WTC11 (cell line): Measurements from ENCODE around the gene TNS3. TPM values are rescaled to one million over a fixed set of nuclear protein-coding genes. Genes with fewer than 3 reads are reported as not detected.

Experiments used
- ATAC-seq: fragments of 200-7000 bp; cut with Tn5 transposase; 2 replicates; pipeline ENCODE4 v1.10.0; 2021; ENCODE audit warnings: mild to moderate bottlenecking, moderate library complexity
- CTCF ChIA-PET: fragments of 300-600 bp; sonication (Branson Sonifier 250); formaldehyde crosslinking; loops from one replicate; lab custom pipeline; 2021; ENCODE audit warnings: antibody characterized with exemption; lab: Charles Lee
- POLR2A ChIA-PET: fragments of 350-600 bp; sonication (Branson Sonifier 250); formaldehyde crosslinking; loops from one replicate; lab custom pipeline; 2021; ENCODE audit warnings: antibody characterized with exemption; lab: Charles Lee
- DNase-seq: peaks from one replicate; pipeline ENCODE4 v3.0.0; 2021; ENCODE audit warnings: low spot score
- H3K27ac Mint-ChIP-seq: 2 replicates; pipeline ENCODE4 v1.8.0; 2021; ENCODE audit warnings: mixed read lengths
- H3K27me3 Mint-ChIP-seq: 2 replicates; pipeline ENCODE4 v1.8.0; 2021; ENCODE audit warnings: low read depth, mild to moderate bottlenecking, moderate library complexity, mixed read lengths
- H3K36me3 Mint-ChIP-seq: 2 replicates; pipeline ENCODE4 v1.8.0; 2021; ENCODE audit warnings: mixed read lengths
- H3K4me1 Mint-ChIP-seq: 2 replicates; pipeline ENCODE4 v1.8.0; 2022; ENCODE audit warnings: mixed read lengths
- H3K4me3 Mint-ChIP-seq: 2 replicates; pipeline ENCODE4 v1.8.0; 2021; ENCODE audit warnings: mild to moderate bottlenecking, moderate library complexity, mixed read lengths
- H3K9me3 Mint-ChIP-seq: 2 replicates; pipeline ENCODE4 v1.8.0; 2021; ENCODE audit warnings: mixed read lengths
- E2F4 ChIP-seq: sonication (generic); formaldehyde crosslinking; IDR thresholded peaks from 2 replicates; pipeline ENCODE4 v1.8.1; 2022; ENCODE audit warnings: low read depth, mild to moderate bottlenecking, moderate library complexity, missing genetic modification reagents, borderline replicate concordance
- E2F5 ChIP-seq: sonication (generic); formaldehyde crosslinking; IDR thresholded peaks from 2 replicates; pipeline ENCODE4 v1.8.1; 2022; ENCODE audit warnings: mild to moderate bottlenecking, moderate library complexity, missing genetic modification reagents
- ELF4 ChIP-seq: sonication (generic); formaldehyde crosslinking; IDR thresholded peaks from 2 replicates; pipeline ENCODE4 v1.8.1; 2022; ENCODE audit warnings: low read depth, mild to moderate bottlenecking, moderate library complexity, missing genetic modification reagents
- FOXJ3 ChIP-seq: sonication (generic); formaldehyde crosslinking; IDR thresholded peaks from 2 replicates; pipeline ENCODE4 v1.9.0; 2021; ENCODE audit warnings: missing genetic modification reagents, mild to moderate bottlenecking, borderline replicate concordance
- FOXK1 ChIP-seq: sonication (generic); formaldehyde crosslinking; IDR thresholded peaks from 2 replicates; pipeline ENCODE4 v1.8.0; 2022; ENCODE audit warnings: mild to moderate bottlenecking, moderate library complexity, missing genetic modification reagents
- GABPB1 ChIP-seq: sonication (generic); formaldehyde crosslinking; IDR thresholded peaks from 2 replicates; pipeline ENCODE4 v1.8.1; 2023; ENCODE audit warnings: mild to moderate bottlenecking, missing genetic modification reagents
- HMGXB4 ChIP-seq: sonication (generic); formaldehyde crosslinking; IDR thresholded peaks from 2 replicates; pipeline ENCODE4 v1.8.1; 2023; ENCODE audit warnings: mild to moderate bottlenecking, moderate library complexity, missing genetic modification reagents
- MAX ChIP-seq: sonication (generic); formaldehyde crosslinking; IDR thresholded peaks from 2 replicates; pipeline ENCODE4 v1.8.0; 2022; ENCODE audit warnings: mild to moderate bottlenecking, missing genetic modification reagents
- NR3C1 ChIP-seq: sonication (generic); formaldehyde crosslinking; conservative IDR thresholded peaks from 2 replicates; pipeline ENCODE4 v1.8.1; 2023; ENCODE audit warnings: low read depth, mild to moderate bottlenecking, missing genetic modification reagents
- SMAD3 ChIP-seq: sonication (generic); formaldehyde crosslinking; IDR thresholded peaks from 2 replicates; pipeline ENCODE4 v1.8.0; 2022; ENCODE audit warnings: missing genetic modification reagents, mild to moderate bottlenecking, borderline replicate concordance
- SP1 ChIP-seq: sonication (generic); formaldehyde crosslinking; conservative IDR thresholded peaks from 2 replicates; pipeline ENCODE4 v1.8.1; 2022; ENCODE audit warnings: missing genetic modification reagents
- TEAD1 ChIP-seq: sonication (generic); formaldehyde crosslinking; IDR thresholded peaks from 2 replicates; pipeline ENCODE4 v1.8.0; 2022; ENCODE audit warnings: mild to moderate bottlenecking, missing genetic modification reagents
- TEAD4 ChIP-seq: sonication (generic); formaldehyde crosslinking; IDR thresholded peaks from 2 replicates; pipeline ENCODE4 v1.8.0; 2022; ENCODE audit warnings: mild to moderate bottlenecking, missing genetic modification reagents
- USF1 ChIP-seq: sonication (generic); formaldehyde crosslinking; IDR thresholded peaks from 2 replicates; pipeline ENCODE4 v1.8.0; 2022; ENCODE audit warnings: mild to moderate bottlenecking, missing genetic modification reagents
- ZBTB21 ChIP-seq: sonication (generic); formaldehyde crosslinking; IDR thresholded peaks from 2 replicates; pipeline ENCODE4 v1.8.1; 2023; ENCODE audit warnings: mild to moderate bottlenecking, missing genetic modification reagents, borderline replicate concordance
- ZBTB43 ChIP-seq: sonication (generic); formaldehyde crosslinking; IDR thresholded peaks from 2 replicates; pipeline ENCODE4 v1.8.1; 2023; ENCODE audit warnings: mild to moderate bottlenecking, missing genetic modification reagents
- ZMAT4 ChIP-seq: fragments of 250-450 bp; sonication (Bioruptor Pico); IDR thresholded peaks from 2 replicates; pipeline ENCODE4 v1.9.0; 2021; ENCODE audit warnings: mild to moderate bottlenecking
- ZNF219 ChIP-seq: sonication (generic); formaldehyde crosslinking; IDR thresholded peaks from 2 replicates; pipeline ENCODE4 v1.8.0; 2023; ENCODE audit warnings: missing genetic modification reagents, mild to moderate bottlenecking, borderline replicate concordance
- ZNF396 ChIP-seq: fragments of 250-450 bp; sonication (Bioruptor Pico); IDR thresholded peaks from 2 replicates; pipeline ENCODE4 v1.8.0; 2021; ENCODE audit warnings: mild to moderate bottlenecking, moderate library complexity, borderline replicate concordance
- ZNF532 ChIP-seq: fragments of 250-450 bp; sonication (Bioruptor Pico); IDR thresholded peaks from 2 replicates; pipeline ENCODE4 v1.9.0; 2021; ENCODE audit warnings: mild to moderate bottlenecking, borderline replicate concordance
- ZNF671 ChIP-seq: fragments of 250-450 bp; sonication (Bioruptor Pico); IDR thresholded peaks from 2 replicates; pipeline ENCODE4 v1.8.0; 2021; ENCODE audit warnings: mild to moderate bottlenecking
- total RNA-seq: library from RNA; stranded (reverse); gene quantifications from 3 replicates; pipeline ENCODE4 v1.2.3, GENCODE V29; 2021

Gene TNS3
- total RNA-seq, 1 experiment from 2014 or later = 37.7 TPM

GRCh38 chr7:47291461-47292081 lies 290.3 kb downstream of the TNS3 start (continued):
- TF ChIP-seq HMGXB4 (CRISPR knock-in tag) (no peak), NR3C1 (CRISPR knock-in tag) (no peak)

- ATAC-seq (no peak), DNase-seq (no peak)
- Mint-ChIP-seq H3K27ac (no peak overlapping the region), H3K4me3 (no peak overlapping the region), H3K36me3 (peaks cover 14% of the 10 kb centered on the region), H3K27me3 (no peaks in the 10 kb centered on the region), H3K4me1 (no peaks in the 10 kb centered on the region), H3K9me3 (no peaks in the 10 kb centered on the region)
- CTCF ChIA-PET = interaction anchor here (1.6 kb wide), 1 partner anchor 25 kb away, joined by 6 read pairs; no protein-coding TSS in a partner anchor
- TF ChIP-seq ZNF532 (CRISPR knock-in tag) (no peak), GABPB1 (no peak), MAX (CRISPR knock-in tag) (no peak), TEAD4 (no peak), TEAD1 (CRISPR knock-in tag) (no peak), ZNF219 (CRISPR knock-in tag) (no peak), FOXJ3 (CRISPR knock-in tag) (no peak), NR3C1 (CRISPR knock-in tag) (no peak), ZMAT4 (CRISPR knock-in tag) (no peak), ZNF396 (CRISPR knock-in tag) (no peak), E2F4 (CRISPR knock-in tag) (no peak), ZBTB21 (no peak), ELF4 (CRISPR knock-in tag) (no peak), SP1 (CRISPR knock-in tag) (no peak), ZBTB43 (CRISPR knock-in tag) (no peak), FOXK1 (CRISPR knock-in tag) (no peak), E2F5 (CRISPR knock-in tag) (no peak), SMAD3 (CRISPR knock-in tag) (no peak), ZNF671 (CRISPR knock-in tag) (no peak), USF1 (CRISPR knock-in tag) (no peak)
- POLR2A ChIA-PET = no interaction called here
Observed at GRCh38 chr7:47290867-47291266, 291.0 kb downstream of the TNS3 start.
